22Rv1 (cell line): ENCODE results near the gene PEX10.

Experiments
- ZFX ChIP-seq: fragments of 450-650 bp; IDR thresholded peaks from 2 replicates; pipeline ENCODE4 v1.6.1; 2017; ENCODE audit warnings: antibody characterized with exemption, borderline replicate concordance
- TF ChIP-seq, protein P1 (sequence below): fragments of 450-650 bp; IDR thresholded peaks from 2 replicates; pipeline ENCODE4 v1.5.1; 2017; ENCODE audit warnings: mild to moderate bottlenecking

DNA sequence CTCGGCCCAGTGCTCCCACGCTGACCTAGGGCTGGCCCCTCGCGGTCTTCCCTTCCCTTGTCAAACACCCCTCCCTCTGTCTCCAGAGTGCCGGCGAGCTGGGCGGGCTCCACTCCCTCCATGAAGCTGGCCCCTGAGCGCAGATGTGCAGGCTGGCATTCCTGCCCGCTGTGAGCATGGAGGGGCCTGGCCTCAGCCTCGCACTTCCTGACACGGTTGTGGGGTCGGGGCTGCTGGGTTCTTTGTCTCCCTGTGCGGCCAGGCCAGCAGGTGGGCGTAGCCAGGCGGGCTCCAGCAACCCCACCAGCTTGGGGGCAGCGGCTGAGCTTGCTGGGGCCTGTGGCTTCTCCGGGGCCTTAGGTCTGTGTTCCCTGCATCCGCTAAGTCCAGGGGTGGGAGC lies 14.2 kb upstream of the PEX10 start:
- TF ChIP-seq, protein P1, sequence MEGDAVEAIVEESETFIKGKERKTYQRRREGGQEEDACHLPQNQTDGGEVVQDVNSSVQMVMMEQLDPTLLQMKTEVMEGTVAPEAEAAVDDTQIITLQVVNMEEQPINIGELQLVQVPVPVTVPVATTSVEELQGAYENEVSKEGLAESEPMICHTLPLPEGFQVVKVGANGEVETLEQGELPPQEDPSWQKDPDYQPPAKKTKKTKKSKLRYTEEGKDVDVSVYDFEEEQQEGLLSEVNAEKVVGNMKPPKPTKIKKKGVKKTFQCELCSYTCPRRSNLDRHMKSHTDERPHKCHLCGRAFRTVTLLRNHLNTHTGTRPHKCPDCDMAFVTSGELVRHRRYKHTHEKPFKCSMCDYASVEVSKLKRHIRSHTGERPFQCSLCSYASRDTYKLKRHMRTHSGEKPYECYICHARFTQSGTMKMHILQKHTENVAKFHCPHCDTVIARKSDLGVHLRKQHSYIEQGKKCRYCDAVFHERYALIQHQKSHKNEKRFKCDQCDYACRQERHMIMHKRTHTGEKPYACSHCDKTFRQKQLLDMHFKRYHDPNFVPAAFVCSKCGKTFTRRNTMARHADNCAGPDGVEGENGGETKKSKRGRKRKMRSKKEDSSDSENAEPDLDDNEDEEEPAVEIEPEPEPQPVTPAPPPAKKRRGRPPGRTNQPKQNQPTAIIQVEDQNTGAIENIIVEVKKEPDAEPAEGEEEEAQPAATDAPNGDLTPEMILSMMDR = no peak
- TF ChIP-seq ZFX = no peak
